Kidney capillary endothelial cell (primary cell): ENCODE results near the gene CDKN2C.

Source experiments
- DNase-seq: peaks from one replicate; pipeline ENCODE4 v3.0.0-alpha.2; 2018; ENCODE audit warnings: low spot score

CDKN2C gene

DNA sequence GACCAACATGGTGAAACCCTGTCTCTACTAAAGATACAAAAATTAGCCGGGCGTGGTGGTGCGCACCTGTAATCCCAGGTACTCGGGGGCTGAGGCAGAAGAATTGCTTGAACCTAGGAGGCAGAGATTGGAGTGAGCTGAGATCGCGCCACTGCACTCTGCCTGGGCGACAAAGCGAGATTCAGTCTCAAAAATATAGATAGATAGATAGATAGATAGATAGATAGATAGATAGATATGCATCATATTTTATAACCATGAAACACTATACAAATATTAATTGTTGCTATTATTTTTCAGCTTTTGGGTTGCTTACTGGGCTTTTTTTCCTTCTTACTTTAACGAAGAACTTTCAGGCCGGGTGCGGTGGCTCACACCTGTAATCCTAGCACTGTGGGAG, 5.2 kb upstream of the CDKN2C start:
- no peak for DNase-seq

DNA sequence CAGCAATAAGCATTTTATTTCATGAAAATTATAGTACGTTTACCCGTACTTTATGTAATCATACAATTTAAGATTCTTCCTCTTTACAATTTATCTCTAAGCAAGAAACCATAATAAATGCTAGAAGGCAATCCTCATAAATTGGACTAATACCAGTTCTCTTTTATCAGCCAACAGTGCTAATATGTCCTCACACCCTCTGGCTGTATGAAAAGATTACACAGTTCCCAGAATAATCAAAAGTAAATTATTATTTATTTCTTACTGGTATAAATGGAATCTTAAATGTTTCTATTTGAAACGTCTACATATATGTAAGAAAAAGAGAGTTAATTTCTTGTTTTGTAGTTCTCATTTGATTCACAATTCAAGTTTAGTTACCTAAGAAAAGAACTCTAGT, 3.1 kb upstream of the CDKN2C start:
- DNase-seq: no peak

DNA sequence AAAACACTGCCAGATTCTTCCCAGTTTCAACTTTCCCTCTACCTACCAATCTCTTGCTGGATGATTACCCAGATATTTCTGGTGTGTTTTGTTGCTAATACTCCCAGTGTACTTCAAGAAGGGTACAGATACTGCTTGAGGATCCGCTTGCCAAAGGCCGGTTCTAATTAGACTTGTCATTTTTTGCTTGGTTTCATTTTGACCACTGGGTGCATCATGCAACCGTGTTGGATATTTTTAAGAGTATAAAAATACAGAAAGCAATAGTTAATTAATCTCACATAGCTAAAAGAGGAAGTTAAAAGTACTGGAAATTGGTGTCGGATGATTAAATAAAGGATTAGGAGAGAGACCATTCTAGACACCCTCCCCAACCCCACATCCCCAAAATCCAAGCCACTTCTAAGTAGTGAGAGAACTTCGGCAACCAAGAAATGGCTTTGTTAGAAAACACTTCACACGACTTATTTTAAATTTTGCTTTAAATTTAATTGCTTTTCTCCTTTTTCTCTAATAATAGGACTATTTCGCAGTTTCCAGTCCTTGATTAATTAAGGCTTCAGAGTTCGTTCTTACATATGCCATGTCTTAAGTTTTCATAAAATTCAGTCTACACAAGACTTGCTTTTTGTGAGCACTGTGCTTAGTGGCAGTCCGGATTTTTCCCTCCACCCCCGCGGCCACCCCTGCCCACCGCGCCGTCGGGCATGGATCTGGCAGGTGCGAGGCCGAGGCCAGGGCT, 2.5 kb upstream of the CDKN2C start:
- no peak for DNase-seq

GRCh38 chr1:50968158-50968820, 1.8 kb upstream of the CDKN2C start:
- peak; percentile 81 for DNase-seq

GRCh38 chr1:50968821-50969610, 1.0 kb upstream of the CDKN2C start:
- no peak for DNase-seq

DNA sequence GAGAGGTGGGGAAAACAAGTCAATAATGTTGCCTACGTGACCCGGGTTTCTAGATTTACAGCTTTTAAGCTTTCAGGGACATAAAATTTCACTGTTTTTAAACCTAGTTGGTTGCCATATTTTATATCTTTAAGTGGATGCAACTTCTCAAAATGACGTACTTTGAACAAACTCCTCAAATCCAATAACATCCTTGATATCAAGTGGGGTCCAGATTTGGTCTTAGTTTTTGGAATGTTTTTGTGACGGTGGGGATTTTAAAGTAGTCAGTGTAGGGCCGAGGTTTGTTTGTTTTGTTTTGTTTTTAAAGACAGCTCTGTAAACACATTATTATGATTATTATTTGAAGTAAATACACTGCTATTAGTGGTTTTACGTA, 453 bp downstream of the CDKN2C start:
- no peak for DNase-seq

- no peak for DNase-seq
Measured at GRCh38 chr1:50970931-50971582, 1.0 kb downstream of the CDKN2C start.

- DNase-seq: no peak
Measured at GRCh38 chr1:50971748-50972305, 1.8 kb downstream of the CDKN2C start.

GRCh38 chr1:50972766-50973165, 2.7 kb downstream of the CDKN2C start:
- no peak for DNase-seq

GRCh38 chr1:50973255-50973654, 3.2 kb downstream of the CDKN2C start:
- DNase-seq: no peak

- no peak for DNase-seq
Measured at GRCh38 chr1:50973875-50974617, 4.0 kb downstream of the CDKN2C start.

GRCh38 chr1:50974618-50974935, 4.5 kb downstream of the CDKN2C start:
- DNase-seq: no peak

- no peak for DNase-seq
Measured at GRCh38 chr1:50975436-50975835, 5.4 kb downstream of the CDKN2C start.

DNA sequence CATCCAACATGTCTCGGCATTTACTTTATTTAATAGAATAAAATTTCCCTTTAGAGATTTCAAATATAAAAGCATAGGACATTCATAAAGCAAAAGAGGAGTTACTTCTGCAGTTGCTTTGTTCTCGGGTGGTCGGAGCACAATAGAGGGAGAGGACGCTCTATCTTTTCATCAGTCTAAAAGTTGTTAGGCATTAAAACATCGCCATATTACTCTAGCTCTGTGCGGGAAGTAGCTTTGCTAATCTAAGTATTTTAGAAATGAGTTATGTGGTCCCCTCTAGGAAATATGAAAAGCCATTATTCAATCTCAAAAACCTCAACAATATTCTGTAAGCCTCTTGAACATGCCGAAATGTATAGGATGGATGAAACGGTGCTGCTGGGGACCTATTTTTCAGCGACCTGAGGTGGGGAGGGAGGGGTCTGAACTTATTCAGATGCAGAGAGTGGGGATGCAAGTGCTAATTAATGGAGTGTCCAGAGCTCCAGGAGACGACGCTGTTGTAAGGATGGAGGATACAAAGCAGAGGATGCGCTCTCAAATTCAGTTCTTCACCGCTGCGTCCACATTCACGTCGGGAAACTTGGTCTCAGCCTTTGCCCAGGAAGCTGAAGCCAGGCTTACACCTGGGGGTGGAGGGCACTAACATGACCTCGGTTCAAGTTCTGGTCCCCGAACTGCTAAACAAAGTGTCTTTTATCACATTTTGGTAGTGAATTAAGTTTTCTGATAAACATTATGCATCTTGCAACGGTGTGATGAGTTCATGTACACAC, 6.3 kb downstream of the CDKN2C start:
- DNase-seq: no peak

GRCh38 chr1:50976890-50977574, 7.0 kb downstream of the CDKN2C start:
- DNase-seq: no peak

- no peak for DNase-seq
Measured at GRCh38 chr1:50977575-50978143, 7.6 kb downstream of the CDKN2C start.

GRCh38 chr1:50978144-50978851, 8.3 kb downstream of the CDKN2C start:
- no peak for DNase-seq

- DNase-seq: no peak
Measured at GRCh38 chr1:50978852-50979781, 9.1 kb downstream of the CDKN2C start.
